Testis (tissue), 2 donors: ENCODE measurements around the gene BABAM2.

Experiments
- POLR2A ChIP-seq: fragments of 450-650 bp; IDR thresholded peaks from one replicate; pipeline ENCODE4 v1.6.1; 2017; ENCODE audit warnings: antibody characterized with exemption, mild to moderate bottlenecking, moderate library complexity
- TF ChIP-seq, protein P1 (sequence below), 3 experiments: fragments of 450-650 bp in 2 of 3; fragments of 200-600 bp in 1 of 3; sonication (generic) in 1 of 3; IDR thresholded peaks; one replicate each; pipeline ENCODE4 v1.5.1; 2016 to 2019; ENCODE audit warnings: antibody characterized with exemption in 3 of 3, mild to moderate bottlenecking in 2 of 3, moderate library complexity in 1 of 3

DNA sequence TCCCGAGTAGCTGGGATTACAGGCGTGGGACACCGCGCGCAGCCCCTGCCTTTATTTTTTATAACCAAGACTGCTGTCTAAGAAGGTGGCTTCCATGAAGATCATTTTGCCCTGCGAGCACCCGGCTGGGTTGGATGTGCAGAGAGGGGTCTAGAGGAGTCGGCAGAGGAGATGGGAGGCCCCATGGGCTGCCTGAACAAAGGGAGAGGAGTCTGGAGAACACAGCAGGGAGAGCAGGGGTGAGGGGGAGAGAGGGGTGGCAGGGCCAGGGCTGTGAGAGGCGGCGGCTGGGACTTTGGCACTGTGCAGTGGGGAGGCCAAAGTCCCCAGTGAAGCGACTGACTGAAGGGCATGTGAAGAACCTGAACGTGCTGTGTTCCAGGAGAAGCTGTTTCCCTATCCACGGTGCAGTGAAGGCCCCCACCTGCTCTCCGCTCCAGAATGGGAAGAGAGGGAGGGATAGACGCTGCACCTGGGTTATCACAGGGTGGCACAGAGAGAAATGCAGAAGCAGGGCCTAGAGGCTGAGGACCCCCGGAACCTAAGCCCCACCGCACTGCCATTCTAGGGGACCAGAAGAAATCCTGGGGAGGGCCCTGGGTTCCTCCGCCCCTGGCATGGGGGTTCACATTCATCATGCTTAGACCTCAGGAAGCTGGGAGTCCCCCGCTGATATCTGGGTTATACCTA lies 477.3 kb downstream of the BABAM2 start:
- TF ChIP-seq, protein P1, sequence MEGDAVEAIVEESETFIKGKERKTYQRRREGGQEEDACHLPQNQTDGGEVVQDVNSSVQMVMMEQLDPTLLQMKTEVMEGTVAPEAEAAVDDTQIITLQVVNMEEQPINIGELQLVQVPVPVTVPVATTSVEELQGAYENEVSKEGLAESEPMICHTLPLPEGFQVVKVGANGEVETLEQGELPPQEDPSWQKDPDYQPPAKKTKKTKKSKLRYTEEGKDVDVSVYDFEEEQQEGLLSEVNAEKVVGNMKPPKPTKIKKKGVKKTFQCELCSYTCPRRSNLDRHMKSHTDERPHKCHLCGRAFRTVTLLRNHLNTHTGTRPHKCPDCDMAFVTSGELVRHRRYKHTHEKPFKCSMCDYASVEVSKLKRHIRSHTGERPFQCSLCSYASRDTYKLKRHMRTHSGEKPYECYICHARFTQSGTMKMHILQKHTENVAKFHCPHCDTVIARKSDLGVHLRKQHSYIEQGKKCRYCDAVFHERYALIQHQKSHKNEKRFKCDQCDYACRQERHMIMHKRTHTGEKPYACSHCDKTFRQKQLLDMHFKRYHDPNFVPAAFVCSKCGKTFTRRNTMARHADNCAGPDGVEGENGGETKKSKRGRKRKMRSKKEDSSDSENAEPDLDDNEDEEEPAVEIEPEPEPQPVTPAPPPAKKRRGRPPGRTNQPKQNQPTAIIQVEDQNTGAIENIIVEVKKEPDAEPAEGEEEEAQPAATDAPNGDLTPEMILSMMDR (IDR thresholded peaks at IDR 0.05) = no peak
- TF ChIP-seq POLR2A = no peak
